Body of pancreas (tissue), 4 donors: ENCODE data around the gene HRH4. TPM values are rescaled to one million over a fixed set of nuclear protein-coding genes. Genes with fewer than 3 reads are reported as not detected.

ENCODE experiments used
- ATAC-seq: fragments of 150-250 bp; one replicate; pipeline ENCODE4 v1.9.1; 2016
- DNase-seq, 4 donors: peaks; one replicate each; pipeline ENCODE4 v3.0.0-alpha.2; 2019
- H3K27ac ChIP-seq, 4 donors: fragments of 200-600 bp; sonication (generic); 1 replicate in 3 of 4; 2 replicates in 1 of 4; pipeline versions ENCODE4 v1.5.1 to v1.6.1; 2016 to 2019; ENCODE audit warnings: mild to moderate bottlenecking in 1 of 4, mixed read lengths in 1 of 4, moderate library complexity in 1 of 4
- H3K27me3 ChIP-seq, 2 donors: fragments of 200-600 bp; sonication (generic); one replicate each; pipeline ENCODE4 v1.6.0; 2016; ENCODE audit warnings: mild to moderate bottlenecking in 1 of 2
- H3K36me3 ChIP-seq, 2 donors: fragments of 200-600 bp; sonication (generic); replicated peaks in 1 of 2; 2 replicates each; pipeline ENCODE4 v1.5.1; 2016; ENCODE audit warnings: low read depth in 2 of 2; ENCODE audit not compliant: insufficient read depth in 1 of 2
- H3K4me1 ChIP-seq: fragments of 200-600 bp; sonication (generic); one replicate; pipeline ENCODE4 v1.6.0; 2016
- H3K4me3 ChIP-seq, 2 donors: fragments of 200-600 bp; sonication (generic); 1 replicate in 1 of 2; 2 replicates in 1 of 2; pipeline ENCODE4 v1.5.1; 2016 to 2019
- H3K9me3 ChIP-seq, 3 donors: fragments of 200-600 bp; sonication (generic); 1 replicate in 2 of 3; 2 replicates in 1 of 3; pipeline ENCODE4 v1.5.1; 2016
- POLR2A ChIP-seq, 3 donors: fragments of 450-650 bp; IDR thresholded peaks; one replicate each; pipeline ENCODE4 v1.6.1; 2016; ENCODE audit warnings: antibody characterized with exemption in 3 of 3, mild to moderate bottlenecking in 2 of 3
- WGBS, 2 donors: methylation state at CpG; one replicate each; pipeline ENCODE4 v1.1.5; 2017; 5-methylcytosine and 5-hydroxymethylcytosine counted together
- intact Hi-C: fragments of 100-400 bp; cut with DNase I; formaldehyde crosslinking; loops from one replicate; pipeline ENCODE4 v1.15.1; 2023
- total RNA-seq, 2 donors: library from RNA; depleted of rRNA; stranded (reverse); fragments of >200 nt; gene quantifications; one replicate each; pipeline ENCODE4 v1.1.0, GENCODE V29; 2016
- TF ChIP-seq, protein P1 (sequence below), 7 experiments: fragments of 450-650 bp in 4 of 7; fragments of 200-600 bp in 3 of 7; sonication (generic) in 3 of 7; IDR thresholded peaks; one replicate each; pipeline ENCODE4 v1.5.1; 2016 to 2019; ENCODE audit warnings: antibody characterized with exemption in 7 of 7

The HRH4 gene
- total RNA-seq, 2 donors from 2014 or later: not detected

DNA sequence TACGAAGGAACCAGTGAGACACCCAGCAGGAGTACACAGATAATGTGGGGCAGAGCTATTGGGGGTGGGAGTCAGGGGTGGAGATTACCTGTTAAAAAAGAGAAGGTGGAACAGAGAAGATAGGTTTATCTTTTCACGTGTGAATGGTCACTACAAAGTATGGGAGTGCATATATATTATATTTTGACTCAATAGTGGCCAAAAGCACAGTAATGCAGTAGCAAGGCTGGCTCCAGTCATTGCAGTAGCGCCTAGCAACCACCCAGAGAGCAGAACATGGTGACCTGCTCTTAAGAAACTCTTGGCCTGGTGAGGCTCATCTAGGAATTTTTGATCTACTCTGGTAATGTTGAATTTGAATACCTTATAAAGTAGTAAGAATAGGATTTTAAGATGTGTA, 33.0 kb upstream of the HRH4 start:
- intact Hi-C loops: no loop called here
- peak overlapping the region in 1 of 2 donors; percentile 55 for H3K4me3 ChIP-seq
- ATAC-seq (no peak), DNase-seq (peak in 1 of 4 donors; percentile 7)
- H3K27ac ChIP-seq: no peak overlapping the region
- no peaks in the 10 kb centered on the region for H3K27me3 ChIP-seq
- no peak for TF ChIP-seq POLR2A (IDR thresholded peaks at IDR 0.05)
- TF ChIP-seq, protein P1, sequence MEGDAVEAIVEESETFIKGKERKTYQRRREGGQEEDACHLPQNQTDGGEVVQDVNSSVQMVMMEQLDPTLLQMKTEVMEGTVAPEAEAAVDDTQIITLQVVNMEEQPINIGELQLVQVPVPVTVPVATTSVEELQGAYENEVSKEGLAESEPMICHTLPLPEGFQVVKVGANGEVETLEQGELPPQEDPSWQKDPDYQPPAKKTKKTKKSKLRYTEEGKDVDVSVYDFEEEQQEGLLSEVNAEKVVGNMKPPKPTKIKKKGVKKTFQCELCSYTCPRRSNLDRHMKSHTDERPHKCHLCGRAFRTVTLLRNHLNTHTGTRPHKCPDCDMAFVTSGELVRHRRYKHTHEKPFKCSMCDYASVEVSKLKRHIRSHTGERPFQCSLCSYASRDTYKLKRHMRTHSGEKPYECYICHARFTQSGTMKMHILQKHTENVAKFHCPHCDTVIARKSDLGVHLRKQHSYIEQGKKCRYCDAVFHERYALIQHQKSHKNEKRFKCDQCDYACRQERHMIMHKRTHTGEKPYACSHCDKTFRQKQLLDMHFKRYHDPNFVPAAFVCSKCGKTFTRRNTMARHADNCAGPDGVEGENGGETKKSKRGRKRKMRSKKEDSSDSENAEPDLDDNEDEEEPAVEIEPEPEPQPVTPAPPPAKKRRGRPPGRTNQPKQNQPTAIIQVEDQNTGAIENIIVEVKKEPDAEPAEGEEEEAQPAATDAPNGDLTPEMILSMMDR (IDR thresholded peaks at IDR 0.05): no peak
- 46 to 50% methylated on average over 3 of the region's 3 CpGs for WGBS, 2 donors
- H3K4me1 ChIP-seq: peaks cover 13% of the 10 kb centered on the region
- H3K9me3 ChIP-seq: no peaks in the 10 kb centered on the region
- H3K36me3 ChIP-seq: peaks cover 0 to 4% of the 10 kb centered on the region in 2 donors

DNA sequence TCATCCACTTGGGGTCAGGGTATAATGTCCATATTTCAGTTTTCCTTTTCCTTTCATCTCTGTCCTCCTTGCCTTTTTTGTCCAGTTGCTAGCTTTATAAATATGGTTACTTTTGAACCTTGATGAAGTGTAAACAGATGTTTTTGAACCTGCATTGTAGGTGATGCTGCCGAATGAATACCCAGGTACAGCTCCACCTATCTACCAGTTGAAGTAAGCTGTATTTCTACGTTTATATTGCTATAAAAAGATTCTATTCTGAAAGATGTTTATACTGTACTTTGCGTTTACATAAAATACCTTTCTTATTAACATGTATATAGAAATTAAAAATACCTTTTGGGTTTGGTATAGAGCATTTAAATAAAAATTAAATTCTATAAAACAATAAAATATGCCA, 31.7 kb upstream of the HRH4 start:
- no peak for DNase-seq
- no peak overlapping the region for H3K27ac ChIP-seq
- intact Hi-C loops: no loop called here
- H3K4me3 ChIP-seq: no peak overlapping the region
- WGBS, 2 donors: 75 to 80% methylated on average over 3 of the region's 3 CpGs
- H3K36me3 ChIP-seq: peaks cover 0 to 4% of the 10 kb centered on the region in 2 donors
- peaks cover 13% of the 10 kb centered on the region for H3K4me1 ChIP-seq
- TF ChIP-seq, protein P1 (IDR thresholded peaks at IDR 0.05): no peak
- TF ChIP-seq POLR2A (IDR thresholded peaks at IDR 0.05): no peak
- ATAC-seq: no peak
- H3K27me3 ChIP-seq: no peaks in the 10 kb centered on the region
- H3K9me3 ChIP-seq: no peaks in the 10 kb centered on the region

DNA sequence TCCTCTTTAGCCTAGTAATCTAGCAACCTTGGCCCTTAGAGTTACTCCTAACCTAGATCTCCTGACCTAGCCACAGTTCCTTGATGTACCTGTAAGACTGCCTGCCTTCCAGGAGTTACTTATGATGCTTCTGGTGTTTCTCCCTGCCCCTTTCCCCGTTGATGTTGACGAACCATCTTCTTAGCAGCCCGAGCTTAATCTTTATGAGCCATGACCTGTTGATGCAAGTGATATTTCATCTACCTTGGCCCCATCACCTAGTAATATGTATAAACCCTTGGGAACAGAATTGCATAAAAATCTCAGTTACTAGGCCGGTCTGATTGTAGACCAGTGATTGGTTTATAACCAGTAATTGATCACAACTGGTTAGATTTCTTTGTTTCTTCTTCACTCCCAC, 31.2 kb upstream of the HRH4 start:
- no peak overlapping the region for H3K4me3 ChIP-seq
- H3K36me3 ChIP-seq: peaks cover 0 to 4% of the 10 kb centered on the region in 2 donors
- no peaks in the 10 kb centered on the region for H3K9me3 ChIP-seq
- WGBS, 2 donors: 95 to 96% methylated on average over 4 of the region's 4 CpGs
- ATAC-seq (no peak), DNase-seq (no peak)
- TF ChIP-seq POLR2A (IDR thresholded peaks at IDR 0.05): no peak
- TF ChIP-seq, protein P1 (IDR thresholded peaks at IDR 0.05): no peak
- H3K27me3 ChIP-seq: no peaks in the 10 kb centered on the region
- intact Hi-C loops: no loop called here
- H3K27ac ChIP-seq: no peak overlapping the region
- peaks cover 13% of the 10 kb centered on the region for H3K4me1 ChIP-seq

DNA sequence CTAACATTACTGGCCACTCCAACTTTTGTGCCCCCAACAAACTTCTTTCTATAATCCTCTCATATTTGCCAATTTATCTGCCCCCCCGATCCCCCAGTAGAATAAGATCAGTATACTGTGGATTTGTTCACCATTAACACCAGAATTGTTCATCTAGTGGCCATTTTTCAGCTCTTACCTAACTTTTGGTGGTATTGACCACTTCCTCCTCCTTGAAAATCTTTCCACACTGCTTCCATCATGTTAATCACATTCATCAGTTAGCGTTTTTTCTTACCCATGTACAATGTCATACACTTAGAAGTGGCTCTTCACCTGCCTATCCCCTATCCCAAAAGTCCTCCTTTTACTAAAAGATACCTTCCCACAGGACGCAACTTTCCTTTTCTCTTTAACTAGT, 27.8 kb upstream of the HRH4 start:
- H3K36me3 ChIP-seq: peaks cover 0 to 6% of the 10 kb centered on the region in 2 donors
- WGBS, 2 donors: 98 to 99% methylated on average over 3 of the region's 3 CpGs
- H3K27ac ChIP-seq: no peak overlapping the region
- no peak overlapping the region for H3K4me3 ChIP-seq
- H3K4me1 ChIP-seq: peaks cover 5% of the 10 kb centered on the region
- ATAC-seq (no peak), DNase-seq (no peak)
- TF ChIP-seq POLR2A (IDR thresholded peaks at IDR 0.05): no peak
- TF ChIP-seq, protein P1 (IDR thresholded peaks at IDR 0.05): no peak
- H3K9me3 ChIP-seq: no peaks in the 10 kb centered on the region
- intact Hi-C loops: no loop called here
- no peaks in the 10 kb centered on the region for H3K27me3 ChIP-seq

DNA sequence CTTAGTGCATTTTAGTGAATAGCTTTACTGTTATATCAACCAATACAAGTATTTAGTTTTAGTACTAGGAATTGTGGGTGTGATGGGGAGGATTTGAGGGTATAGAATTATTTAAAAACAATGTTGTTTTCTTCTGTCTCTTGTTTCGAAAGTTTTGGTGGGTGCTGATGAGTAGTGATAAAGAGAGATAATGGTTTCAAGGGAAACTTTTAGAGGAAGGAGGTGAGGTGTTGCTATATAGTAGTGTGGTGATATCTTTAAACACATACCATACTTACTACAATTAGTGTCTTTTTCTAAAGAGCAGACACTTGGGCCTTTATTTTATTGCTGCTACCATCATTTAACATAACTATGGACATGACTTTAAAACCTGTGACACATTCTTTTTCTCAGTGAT, 23.5 kb upstream of the HRH4 start:
- Histone ChIP-seq H3K4me3 (no peak overlapping the region), H3K9me3 (no peaks in the 10 kb centered on the region), H3K27me3 (no peaks in the 10 kb centered on the region), H3K27ac (no peak overlapping the region), H3K4me1 (no peaks in the 10 kb centered on the region), H3K36me3 (peaks cover 0 to 5% of the 10 kb centered on the region in 2 donors)
- no peak for TF ChIP-seq POLR2A (IDR thresholded peaks at IDR 0.05)
- TF ChIP-seq, protein P1 (IDR thresholded peaks at IDR 0.05): no peak
- 74 to 85% methylated on average over 1 of the region's 1 CpG for WGBS, 2 donors
- ATAC-seq: no peak
- intact Hi-C loops: no loop called here
- no peak for DNase-seq
